Brain pericyte (primary cell): Measurements from ENCODE around the gene LGALS9C.
"Not testable (repeated sequence)": the region's sequence is repeated elsewhere in the genome, so short reads cannot be mapped to it uniquely, and the experiment has no call there.

Experiments used
- DNase-seq: peaks from one replicate; pipeline ENCODE4 v3.0.0-alpha.2; 2012; ENCODE audit warnings: low read depth, low spot score

The LGALS9C gene

GRCh38 chr17:18476508-18477308, at the start of gene LGALS9C:
LGALS9C (plus strand) TSS chr17:18476789; CDS start chr17:18476855, 66 bp downstream.
- DNase-seq, result not testable (repeated sequence)

- not testable (repeated sequence) for DNase-seq
These were observed 44.4 kb upstream of the LGALS9C start for GRCh38 chr17:18432206-18432605.

- not testable (repeated sequence) for DNase-seq
These were observed 37.1 kb upstream of the LGALS9C start for GRCh38 chr17:18439465-18439870.

GRCh38 chr17:18442093-18442492, 34.5 kb upstream of the LGALS9C start:
- not testable (repeated sequence) for DNase-seq

- not testable (repeated sequence) for DNase-seq
These were observed 34.1 kb upstream of the LGALS9C start for GRCh38 chr17:18442532-18442931.

GRCh38 chr17:18447476-18448205, 28.9 kb upstream of the LGALS9C start:
- DNase-seq, result not testable (repeated sequence)

GRCh38 chr17:18448311-18448710, 28.3 kb upstream of the LGALS9C start:
- not testable (repeated sequence) for DNase-seq

GRCh38 chr17:18449833-18450232, 26.8 kb upstream of the LGALS9C start:
- not testable (repeated sequence) for DNase-seq

- DNase-seq, result not testable (repeated sequence)
These were observed 25.6 kb upstream of the LGALS9C start for GRCh38 chr17:18450998-18451397.

- DNase-seq, result not testable (repeated sequence)
These were observed 24.6 kb upstream of the LGALS9C start for GRCh38 chr17:18451969-18452368.

GRCh38 chr17:18459035-18459434, 17.6 kb upstream of the LGALS9C start:
- not testable (repeated sequence) for DNase-seq

- DNase-seq, result not testable (repeated sequence)
These were observed 12.6 kb upstream of the LGALS9C start for GRCh38 chr17:18463831-18464502.

GRCh38 chr17:18466250-18466983, 10.2 kb upstream of the LGALS9C start:
- not testable (repeated sequence) for DNase-seq

- not testable (repeated sequence) for DNase-seq
These were observed 9.6 kb upstream of the LGALS9C start for GRCh38 chr17:18467001-18467400.

GRCh38 chr17:18468472-18469171, 8.0 kb upstream of the LGALS9C start:
- not testable (repeated sequence) for DNase-seq

- not testable (repeated sequence) for DNase-seq
These were observed 6.8 kb upstream of the LGALS9C start for GRCh38 chr17:18469837-18470236.

- not testable (repeated sequence) for DNase-seq
These were observed 6.2 kb upstream of the LGALS9C start for GRCh38 chr17:18470345-18470930.

- DNase-seq, result not testable (repeated sequence)
These were observed 2.6 kb upstream of the LGALS9C start for GRCh38 chr17:18473967-18474366.

- DNase-seq, result not testable (repeated sequence)
These were observed 1.8 kb upstream of the LGALS9C start for GRCh38 chr17:18474754-18475153.

- not testable (repeated sequence) for DNase-seq
These were observed 778 bp downstream of the LGALS9C start for GRCh38 chr17:18477367-18477766.
